ENCODE data around the gene PLPP1.
"Not testable (repeated sequence)": the region's sequence is repeated elsewhere in the genome, so short reads cannot be mapped to it uniquely, and the experiment has no call there.

PLPP1 gene

DNA sequence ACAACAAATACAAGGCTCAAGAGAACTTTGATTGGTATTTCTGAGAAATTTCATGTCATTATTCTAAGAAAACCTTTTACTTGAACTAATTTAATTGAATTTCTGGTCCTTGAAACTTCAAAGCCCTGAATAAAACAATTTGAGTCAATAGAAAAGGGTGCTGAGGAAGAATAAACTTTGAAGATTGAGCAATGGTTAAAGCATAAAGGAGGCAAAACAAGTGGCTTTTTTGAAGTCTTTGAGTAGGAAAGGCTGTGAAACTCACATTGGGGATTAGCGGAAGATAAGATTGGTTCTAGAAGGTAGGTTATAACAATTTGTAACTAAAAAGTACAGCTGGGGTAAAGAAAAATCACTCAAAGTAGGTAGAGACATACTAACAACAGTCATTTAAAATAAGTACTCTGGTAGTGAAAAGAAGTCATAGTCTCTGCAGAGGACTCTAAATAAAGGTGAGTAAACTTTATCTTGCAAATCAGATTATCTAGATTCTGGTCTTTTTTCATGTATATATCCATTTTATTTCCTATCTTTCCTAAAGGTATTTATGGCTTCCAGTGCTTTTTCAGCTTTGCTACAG, 6.4 kb upstream of the PLPP1 start:
- DNase-seq: no peak

DNA sequence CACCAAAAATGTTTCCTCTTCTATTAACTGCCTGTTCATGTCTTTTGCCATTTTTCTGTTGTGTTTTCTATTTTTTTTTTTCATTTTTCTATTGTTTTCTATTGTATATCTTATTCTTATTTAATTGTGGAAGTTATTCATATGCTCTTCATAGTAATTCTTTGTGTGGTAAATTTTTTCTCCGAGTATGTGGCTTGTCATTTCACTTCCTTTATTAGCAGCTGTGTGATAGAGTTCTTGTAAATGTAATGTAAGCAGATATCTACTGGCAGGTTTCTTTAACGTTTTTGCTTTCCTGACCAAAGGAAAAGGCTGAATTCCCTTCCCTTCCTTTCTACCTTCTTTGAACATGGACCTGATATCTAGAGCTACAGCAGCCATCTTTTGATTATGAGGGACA, 5.8 kb upstream of the PLPP1 start:
- peak; percentile 55 for DNase-seq

DNA sequence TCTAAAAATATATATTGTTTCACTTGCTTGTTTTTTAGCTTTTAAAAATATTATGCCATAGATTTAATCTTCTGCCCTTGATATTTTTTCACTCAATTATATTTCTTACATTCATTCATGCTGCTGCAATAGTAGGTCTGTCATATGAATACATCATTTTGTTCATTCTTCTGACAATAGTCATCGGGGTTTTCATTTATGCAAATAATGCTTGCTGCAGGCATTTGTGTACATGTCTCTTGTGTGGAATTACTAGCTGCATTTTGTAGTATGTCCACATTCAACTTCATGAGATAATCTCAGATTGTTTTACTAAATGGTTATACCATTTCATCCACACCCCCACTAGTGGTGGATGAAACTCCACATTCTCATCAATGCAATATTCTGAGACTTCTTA, 5.3 kb upstream of the PLPP1 start:
- DNase-seq: no peak

DNA sequence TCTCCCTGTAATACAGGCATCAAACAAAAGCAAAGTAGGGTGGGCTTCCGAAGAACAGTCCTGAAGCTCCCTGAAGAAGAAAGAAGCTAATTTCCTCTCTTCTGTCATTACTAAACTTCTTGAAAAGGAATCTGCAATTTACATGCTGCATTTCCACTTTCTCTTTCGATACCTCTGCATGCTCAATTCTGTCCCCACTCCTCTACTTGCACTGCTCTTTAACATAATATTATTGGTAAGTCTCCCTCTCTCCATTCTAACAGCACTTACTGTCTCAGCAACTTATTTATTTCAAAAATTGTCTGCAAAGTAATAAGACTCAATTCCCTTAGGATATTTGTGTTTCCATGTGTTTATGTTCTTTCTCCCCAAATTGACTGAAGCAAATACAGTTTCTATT, 3.9 kb upstream of the PLPP1 start:
- DNase-seq: peak; percentile 29

DNA sequence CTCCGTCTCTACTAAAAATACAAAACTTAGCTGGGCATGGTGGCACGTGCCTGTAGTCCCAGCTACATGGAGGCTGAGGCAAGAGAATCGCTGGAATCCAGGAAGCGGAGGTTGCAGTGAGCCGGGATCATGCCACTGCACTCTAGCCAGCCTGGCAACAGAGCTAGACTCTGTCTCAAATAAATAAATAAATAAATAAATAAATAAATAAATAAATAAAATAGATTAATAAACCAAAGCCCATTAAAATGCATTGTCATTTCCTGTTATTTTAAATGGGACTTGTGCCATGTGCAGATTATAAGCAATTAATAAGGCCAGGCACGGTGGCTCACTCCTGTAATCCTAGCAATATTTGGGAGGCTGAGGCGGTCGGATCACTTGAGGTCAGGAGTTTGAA, 2.6 kb upstream of the PLPP1 start:
- DNase-seq: not testable (repeated sequence)

DNA sequence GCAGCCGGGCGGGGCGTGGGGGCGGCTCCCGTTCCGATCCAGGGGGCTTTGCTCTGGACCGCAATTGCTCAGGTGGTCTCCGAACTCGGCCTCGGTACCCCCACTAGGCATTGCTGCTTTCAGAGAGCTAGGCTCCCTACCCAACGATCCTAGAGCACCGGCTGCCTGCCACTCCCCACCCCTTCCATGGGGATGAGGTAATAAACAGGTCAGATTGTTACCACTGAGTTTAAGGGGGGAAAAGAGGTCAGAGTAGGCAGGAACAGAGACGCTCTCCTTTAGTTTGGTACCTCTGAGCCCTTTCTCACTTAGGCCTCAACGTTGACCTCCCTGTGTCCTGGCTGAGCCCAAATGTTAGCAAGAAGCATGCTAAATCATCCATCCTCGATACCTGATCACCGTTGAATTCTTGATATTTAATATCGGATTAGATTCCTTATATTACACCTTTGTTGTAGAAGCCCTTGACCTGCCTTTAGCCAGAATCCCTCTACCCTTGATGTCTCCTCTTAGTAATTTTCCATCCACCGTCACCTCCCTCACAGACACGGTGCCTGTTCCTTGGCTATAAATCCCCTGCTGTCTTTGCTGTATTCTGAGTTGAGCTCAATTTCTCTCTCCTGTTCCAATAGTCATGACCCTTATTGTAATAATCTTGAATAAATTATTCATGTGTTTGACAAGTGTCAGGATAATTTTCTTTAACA, 588 bp upstream of the PLPP1 start:
- DNase-seq: no peak

DNA sequence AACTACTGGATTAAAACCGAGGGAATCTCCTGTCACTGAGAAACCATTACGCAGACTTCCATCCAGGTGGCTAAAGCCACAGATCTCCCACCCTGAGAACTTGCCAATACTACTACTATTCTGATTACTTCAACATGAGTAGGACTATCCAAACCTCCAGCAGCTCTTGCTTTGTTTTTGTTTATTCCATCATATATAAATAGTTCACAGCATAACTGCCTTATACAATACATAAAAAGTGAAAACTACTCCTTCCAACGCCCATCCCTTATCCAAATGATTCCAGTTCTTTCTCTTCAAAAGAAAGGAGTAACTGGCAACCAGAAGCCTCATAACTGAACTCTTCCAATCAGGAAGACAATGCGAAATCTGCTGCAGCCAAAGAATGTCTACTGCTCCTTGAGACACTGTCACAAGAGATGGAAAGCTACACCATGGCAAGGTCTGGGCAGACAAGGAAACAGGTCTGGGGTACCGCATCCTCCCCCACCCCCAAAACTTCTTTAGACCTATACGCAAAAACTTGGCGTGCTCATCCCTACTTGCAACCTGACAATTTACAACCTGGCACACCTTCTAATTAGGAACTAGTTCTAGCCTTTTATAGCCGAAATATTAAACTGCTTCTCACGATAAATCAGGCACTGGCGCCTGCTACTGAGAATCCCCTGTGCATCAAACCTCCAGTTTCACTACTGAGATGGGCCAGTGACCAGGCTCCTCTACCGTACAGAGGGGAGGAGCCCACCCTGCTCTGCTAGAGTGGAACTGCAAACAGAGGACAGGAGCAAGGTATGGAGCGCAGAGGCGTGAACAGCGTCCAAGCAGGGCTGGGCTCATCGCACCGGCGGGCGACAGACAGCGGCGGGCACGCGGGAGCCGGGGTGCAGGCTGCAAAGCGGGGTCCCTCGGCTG, 986 bp downstream of the PLPP1 start:
- DNase-seq: no peak

DNA sequence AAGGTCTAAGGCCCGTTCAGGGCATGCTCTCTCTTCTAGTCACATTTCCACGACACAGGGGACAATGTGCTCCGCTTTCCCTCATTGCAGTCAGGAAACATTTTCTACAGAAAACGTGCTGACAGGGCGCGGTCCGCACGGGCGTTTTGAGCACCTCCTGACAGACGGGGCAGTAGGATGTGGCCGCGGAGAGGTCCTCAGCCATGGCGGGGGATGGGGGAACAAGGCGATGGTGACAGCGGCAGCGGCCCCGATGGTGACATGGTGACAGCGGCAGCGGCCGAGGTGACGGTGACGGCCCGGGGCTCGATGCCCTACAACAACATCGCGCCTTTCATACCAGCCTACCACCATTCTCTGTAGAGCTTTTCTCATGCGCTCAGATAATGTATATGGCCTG, 4.1 kb downstream of the PLPP1 start:
- DNase-seq: no peak

DNA sequence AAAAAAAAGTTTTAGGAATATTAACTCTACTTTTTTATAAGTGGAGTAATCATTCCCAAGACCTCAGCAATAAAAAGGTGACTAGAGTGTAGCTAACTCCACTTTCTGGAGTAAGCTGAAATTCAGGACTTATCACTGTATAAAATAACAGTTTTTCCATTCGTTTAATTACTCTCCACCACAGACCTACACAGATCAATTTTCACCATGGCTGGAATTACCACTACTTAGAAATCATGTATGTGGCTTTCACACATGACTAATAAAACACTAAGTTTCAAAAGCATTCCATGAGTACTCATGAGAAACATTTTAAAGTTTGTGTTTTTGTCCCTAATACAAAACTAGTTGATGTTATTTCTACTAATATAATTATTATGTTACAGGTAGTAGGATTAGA, 9.9 kb downstream of the PLPP1 start:
- DNase-seq: no peak

DNA sequence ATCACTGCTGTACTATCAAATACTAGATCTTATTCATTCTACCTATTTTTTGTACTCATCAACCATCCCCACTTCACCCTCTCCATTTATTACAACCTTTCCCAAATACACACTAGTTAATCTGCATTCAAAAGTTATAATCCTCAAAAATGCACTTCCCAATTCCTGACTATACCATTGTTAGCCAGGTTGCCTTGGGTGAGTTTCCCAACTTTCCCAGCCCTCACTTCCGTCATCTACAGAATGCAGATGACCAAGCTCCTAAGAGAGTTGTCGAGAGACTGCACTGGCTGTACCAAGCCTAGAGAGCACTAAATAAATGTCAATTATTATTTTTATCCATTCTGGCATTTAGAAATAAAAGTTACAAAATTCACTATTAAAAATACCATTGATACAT, 11.5 kb downstream of the PLPP1 start:
- no peak for DNase-seq

DNA sequence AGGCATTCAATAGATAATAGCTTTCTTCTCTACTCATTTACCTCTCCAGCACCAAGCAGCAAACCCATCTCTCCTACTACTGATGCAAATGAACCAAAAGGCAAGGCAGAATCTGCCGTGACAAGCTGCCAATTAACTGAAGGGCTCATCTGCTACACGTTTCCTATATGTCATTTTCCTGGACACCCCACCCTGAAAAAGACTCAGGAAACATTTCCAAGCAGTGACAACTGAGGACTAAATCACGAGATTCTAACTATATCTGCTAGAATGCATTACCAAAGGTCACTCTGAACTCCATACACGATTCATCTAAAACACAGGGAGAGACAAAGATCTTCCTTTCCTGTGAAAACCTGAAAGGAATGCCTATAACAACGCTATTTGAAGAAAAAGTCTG, 12.9 kb downstream of the PLPP1 start:
- no peak for DNase-seq

DNA sequence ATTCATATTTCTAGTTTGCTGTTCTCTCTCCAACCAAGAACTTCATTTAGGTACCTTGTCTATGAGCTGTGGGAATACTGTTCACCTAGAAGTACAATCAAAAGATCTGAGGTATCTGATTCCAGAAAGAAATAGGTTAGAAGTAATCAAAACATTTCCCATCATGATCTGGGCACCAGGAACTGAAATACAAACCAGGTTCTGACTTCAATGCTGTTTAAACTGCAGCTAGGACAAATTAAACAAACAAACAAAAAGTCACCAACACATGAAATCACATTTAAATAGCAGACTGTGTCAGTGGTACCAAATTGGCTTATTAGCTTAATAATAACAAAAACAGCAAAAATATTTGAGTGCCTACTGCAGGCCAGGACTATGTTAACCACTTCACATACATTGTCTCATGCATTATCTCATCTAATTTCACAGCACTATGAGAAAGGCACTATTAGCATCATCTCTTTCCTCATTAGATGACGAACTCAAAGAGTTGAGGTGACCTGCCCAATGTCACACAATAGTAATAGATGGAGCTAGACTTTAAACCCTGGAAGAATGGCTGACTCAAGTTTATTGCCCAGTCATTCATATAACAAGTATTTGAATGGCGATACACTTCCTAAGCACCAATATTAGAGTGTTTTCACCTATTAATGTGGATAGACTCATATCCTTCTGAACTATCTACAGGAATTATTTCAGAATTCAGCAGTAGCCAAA, 14.5 kb downstream of the PLPP1 start:
- DNase-seq: no peak

DNA sequence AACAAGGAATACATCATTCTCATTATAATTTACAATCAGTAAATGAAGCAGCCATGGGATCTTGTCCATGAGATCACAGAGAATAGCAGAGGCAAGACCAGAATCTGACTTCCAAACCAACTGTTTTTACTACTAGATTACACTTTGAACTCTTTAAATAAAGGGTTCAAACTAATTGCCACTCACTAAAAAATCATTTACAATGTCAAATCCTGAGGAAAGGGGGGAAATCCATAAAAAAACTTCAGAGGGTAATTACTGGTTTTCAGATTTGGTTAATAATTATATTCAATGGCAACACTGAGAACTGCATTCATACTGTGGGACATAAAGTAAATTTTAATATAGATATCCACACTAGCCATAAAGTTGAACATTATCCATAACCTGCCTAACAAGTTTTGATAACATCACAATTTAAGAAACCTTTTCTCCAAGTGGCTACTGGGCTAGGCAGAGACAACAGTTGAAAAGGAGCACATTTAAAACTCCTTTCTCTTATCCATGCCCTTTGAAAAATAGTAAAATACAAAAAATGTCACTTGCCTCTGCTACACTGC, 15.9 kb downstream of the PLPP1 start:
- DNase-seq: no peak

DNA sequence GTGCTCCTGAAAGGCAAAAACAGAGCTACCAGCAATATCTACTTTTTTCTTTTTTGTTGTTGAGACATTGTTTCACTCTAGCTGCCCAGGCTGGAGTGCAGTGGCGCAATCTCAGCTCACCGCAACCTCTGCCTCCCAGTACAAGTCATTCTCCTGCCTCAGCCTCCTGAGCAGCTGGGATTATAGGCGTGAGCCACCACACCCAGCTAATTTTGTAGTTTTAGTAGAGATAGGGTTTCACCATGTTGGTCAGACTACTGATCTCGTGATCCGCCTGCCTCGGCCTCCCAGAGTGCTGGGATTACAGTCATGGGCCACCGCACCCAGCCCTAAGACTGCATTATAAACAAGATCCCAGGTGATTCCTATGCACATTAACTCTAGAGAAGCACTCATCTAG, 17.0 kb downstream of the PLPP1 start:
- DNase-seq: no peak

DNA sequence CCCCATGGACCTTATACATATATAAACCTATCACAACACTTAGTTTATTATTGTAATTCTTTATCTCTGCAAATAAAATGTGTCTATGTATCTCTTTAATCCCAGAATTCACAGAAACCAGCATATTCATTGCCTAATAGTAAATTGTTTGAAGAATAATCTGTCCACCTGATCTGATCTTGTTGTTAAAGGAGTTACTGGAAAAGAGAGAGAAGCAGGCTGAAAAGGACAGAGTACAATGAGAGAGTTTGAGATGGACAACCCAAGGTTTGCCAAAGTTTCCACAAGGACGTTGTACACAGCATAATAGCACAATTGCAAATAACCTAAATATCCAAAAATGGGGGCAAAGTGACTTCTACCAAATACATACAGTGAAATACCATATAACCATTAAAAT, 23.8 kb downstream of the PLPP1 start:
- no peak for DNase-seq

DNA sequence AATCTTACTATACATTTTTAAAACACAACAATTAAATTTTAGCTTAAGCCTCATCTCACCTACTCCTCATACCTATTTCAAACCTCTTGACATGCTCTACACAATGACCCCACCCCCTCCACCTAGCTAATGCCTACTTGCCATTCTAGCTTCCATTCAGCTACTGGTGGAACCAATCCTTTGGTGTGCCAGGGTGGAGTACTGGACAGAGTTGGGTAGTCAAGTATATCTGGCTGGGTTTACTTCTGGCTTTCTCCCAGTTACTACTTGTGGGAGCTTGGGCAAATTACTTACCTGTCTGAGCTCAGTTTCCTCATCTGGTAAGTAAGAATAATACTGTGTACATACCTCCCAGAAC, 24.3 kb downstream of the PLPP1 start:
- no peak for DNase-seq

DNA sequence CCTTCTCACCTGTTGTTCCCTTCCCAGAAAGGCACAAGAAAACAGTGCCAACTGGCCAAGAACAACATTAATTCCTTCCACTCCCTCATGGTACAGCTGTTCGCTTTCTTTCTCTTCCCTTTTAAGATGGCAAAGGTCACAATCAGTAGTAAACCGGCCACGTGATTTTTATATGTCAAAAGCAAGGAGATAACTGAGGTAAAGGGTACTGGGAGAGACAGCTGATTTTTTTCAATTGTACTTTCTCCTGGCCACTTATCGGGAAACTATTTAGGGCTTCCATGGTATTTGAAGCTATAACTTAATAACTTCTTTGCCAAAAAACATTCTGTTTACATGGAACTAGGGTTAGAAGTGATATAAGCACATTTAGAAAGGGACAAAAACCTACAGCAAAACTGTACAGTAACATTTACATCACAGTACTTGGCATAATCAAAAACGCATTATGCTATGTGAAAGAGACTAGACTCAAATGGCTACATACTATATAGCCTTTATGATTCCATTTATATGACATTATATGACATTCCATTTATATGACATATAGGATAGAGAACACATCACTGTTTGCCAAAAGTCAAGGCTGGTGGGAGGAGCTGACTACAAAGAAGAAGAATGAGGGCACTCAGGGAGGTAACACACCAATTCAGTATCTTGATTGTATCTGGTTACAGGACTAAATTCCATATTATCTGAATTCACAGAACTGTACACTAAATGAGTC, 24.8 kb downstream of the PLPP1 start:
- no peak for DNase-seq

DNA sequence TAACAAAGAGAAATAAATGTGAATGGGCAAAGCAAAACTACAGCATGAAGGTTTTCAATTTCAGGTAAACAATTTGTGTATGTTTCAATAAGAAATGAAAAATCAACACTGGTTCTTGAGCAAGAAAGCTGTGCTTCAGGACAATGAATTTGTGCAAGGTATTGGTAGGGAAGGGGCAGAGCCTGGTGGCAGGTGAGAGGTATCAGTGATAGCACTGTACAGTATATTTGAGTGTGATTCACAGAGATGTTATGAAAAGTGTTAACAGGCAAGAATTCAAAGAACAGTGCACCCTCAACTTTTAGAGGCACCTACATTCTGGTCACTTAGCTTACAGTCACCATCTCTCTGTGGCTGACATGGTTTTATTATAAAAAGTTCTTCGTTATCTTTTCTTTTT, 25.7 kb downstream of the PLPP1 start:
- DNase-seq: no peak

DNA sequence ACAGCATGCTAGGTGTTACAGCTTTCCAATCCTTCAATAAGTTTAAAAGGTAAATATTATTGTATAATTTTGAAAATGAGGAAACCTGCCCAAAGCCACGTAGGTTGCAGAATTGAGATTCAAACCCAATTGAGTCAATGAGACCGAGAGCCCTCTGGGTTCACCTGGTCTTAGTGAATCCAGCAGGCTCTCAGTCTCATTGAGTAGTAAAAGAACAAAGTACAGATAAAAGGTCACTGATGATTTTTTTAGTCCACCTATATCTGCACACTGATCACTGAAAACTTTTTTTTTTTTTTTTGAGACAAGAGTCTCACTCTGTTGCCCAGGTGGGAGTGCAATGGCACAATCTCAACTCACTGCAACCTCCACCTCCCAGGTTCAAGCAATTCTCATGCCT, 27.2 kb downstream of the PLPP1 start:
- no peak for DNase-seq

DNA sequence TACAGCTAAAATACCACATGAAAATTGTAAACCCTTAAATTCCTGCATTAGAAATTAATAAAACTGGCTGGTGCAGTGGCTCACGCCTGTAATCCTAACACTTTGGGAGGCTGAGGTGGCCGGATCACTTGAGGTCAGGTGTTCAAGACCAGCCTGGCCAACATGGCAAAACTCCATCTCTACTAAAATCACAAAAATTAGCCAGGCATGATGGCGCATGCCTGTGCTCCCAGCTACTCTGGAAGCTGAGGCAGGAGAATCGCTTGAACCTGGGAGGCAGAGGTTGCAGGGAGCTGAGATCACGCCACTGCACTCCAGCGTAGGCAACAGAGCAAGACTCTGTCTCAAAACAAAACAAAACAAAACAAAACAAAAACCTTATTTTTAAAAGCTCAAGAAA, 29.1 kb downstream of the PLPP1 start:
- not testable (repeated sequence) for DNase-seq

DNA sequence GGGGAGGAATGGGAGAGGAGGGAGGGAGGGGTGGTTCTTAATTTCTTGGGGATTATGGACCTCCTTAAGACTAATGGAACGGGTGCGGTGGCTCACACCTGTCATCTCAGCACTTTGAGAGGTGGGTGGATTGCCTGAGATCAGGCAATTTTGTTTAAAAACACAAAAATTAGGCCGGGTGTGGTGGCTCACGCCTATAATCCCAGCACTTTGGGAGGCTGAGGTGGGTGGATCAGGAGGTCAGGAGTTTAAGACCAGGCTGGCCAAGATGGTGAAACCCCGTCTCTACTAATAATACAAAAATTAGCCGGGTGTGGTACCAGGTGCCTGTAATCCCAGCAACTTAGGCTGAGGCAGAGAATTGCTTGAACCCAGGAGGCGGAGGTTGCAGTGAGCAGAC, 30.8 kb downstream of the PLPP1 start:
- DNase-seq: not testable (repeated sequence)

DNA sequence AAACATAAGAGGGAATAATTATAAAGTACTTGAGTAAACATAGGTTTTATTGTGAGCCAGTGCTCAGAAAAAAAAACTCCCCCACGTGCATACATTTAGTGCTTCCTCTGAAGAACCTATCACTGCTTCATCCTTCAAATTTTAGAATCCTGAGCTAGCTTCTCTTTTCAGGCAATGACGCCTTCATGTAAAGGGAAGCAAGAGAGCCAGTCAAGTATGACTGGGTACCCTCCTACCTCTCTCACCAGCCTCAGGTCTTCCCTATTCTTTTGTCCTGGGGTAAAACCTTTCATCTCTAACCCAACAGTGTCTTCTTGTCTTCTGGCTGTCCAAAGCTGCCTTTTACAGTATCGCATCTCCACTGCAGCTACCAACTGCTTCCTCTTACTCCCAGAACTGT, 32.0 kb downstream of the PLPP1 start:
- DNase-seq: no peak

DNA sequence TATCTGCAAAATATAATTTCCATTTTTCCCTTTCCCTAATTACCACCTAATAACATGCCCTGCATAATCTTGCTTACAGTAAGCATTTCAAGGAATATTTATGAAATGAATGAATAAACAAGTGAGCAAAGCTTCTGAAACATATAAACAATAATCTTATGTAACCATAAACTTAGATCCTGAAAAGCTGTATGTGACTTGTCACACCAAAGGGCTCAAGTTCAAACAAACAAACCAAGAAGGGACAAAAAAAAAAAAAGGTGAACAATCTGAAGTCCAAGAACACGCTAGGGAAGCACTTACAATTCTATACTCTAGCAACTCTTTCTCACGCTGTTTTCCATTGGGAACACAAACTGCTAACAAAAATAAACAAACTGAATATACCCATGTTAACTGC, 36.3 kb downstream of the PLPP1 start:
- no peak for DNase-seq
